Measurements from ENCODE around the gene LRRC28.

DNA sequence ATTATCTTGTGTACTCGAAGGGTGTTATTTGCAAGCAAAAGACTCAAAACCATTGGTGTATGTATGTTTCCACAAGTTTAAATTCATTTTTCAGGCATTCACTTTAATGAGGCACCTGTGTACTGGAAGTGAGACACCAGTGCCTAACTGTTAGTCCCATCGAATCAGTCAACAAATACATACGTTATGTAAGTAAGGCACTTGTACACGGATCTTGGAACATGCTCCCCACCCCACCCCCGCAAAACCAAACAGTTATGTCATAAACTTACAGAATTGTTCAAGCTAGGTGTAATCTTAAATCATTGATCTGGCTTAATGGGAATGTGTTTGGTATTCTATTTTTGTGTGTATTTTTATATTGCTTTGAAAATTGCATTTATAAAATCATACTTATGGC is 17.1 kb downstream of the LRRC28 start:
- TF ChIP-seq CTCF (conservative IDR thresholded peaks at IDR 0.05 in 1 of 2, IDR thresholded peaks at IDR 0.05 in 1 of 2; ENCODE audit: low read depth in 1 of 2, low read length in 2 of 2) (no peak), EZH2 (IDR thresholded peaks at IDR 0.05; ENCODE audit: low read length, missing control alignments) (no peak)
